NCI-H128 (cell line): ENCODE data around the gene CCDC47.
A peak's percentile ranks its signal among the peaks of the same experiment; 100 is the strongest.
"Not testable (repeated sequence)": the region's sequence is repeated elsewhere in the genome, so short reads cannot be mapped to it uniquely, and the experiment has no call there.

Experiments used
- DNase-seq: peaks from one replicate; lab custom pipeline; 2025; ENCODE audit not compliant: unreplicated experiment; lab: John Stamatoyannopoulos, UW

CCDC47 gene

GRCh38 chr17:63773272-63774140, at the start of gene CCDC47:
TSS of gene CCDC47 (minus strand) at chr17:63773597. CDS start at chr17:63766175, 7,422 bp downstream.
- DNase-seq, result peak; percentile 92

- no peak for DNase-seq
Measured at GRCh38 chr17:63822537-63822936, 49.1 kb upstream of the CCDC47 start.

GRCh38 chr17:63821804-63822203, 48.4 kb upstream of the CCDC47 start:
- no peak for DNase-seq

- DNase-seq, result no peak
Measured at GRCh38 chr17:63820963-63821561, 47.7 kb upstream of the CCDC47 start.

- DNase-seq, result no peak
Measured at GRCh38 chr17:63819585-63820537, 46.5 kb upstream of the CCDC47 start.

GRCh38 chr17:63819131-63819530, 45.7 kb upstream of the CCDC47 start:
- no peak for DNase-seq

- no peak for DNase-seq
Measured at GRCh38 chr17:63817736-63818385, 44.5 kb upstream of the CCDC47 start.

- DNase-seq, result no peak
Measured at GRCh38 chr17:63816669-63817068, 43.3 kb upstream of the CCDC47 start.

- no peak for DNase-seq
Measured at GRCh38 chr17:63816123-63816522, 42.7 kb upstream of the CCDC47 start.

- DNase-seq, result no peak
Measured at GRCh38 chr17:63809970-63810369, 36.6 kb upstream of the CCDC47 start.

- DNase-seq, result no peak
Measured at GRCh38 chr17:63805591-63805990, 32.2 kb upstream of the CCDC47 start.

- DNase-seq, result no peak
Measured at GRCh38 chr17:63804328-63804727, 30.9 kb upstream of the CCDC47 start.

GRCh38 chr17:63800783-63801182, 27.4 kb upstream of the CCDC47 start:
- DNase-seq, result no peak

GRCh38 chr17:63798572-63799106, 25.2 kb upstream of the CCDC47 start:
- DNase-seq, result no peak

GRCh38 chr17:63796375-63796774, 23.0 kb upstream of the CCDC47 start:
- not testable (repeated sequence) for DNase-seq

- DNase-seq, result no peak
Measured at GRCh38 chr17:63792055-63792729, 18.8 kb upstream of the CCDC47 start.

- no peak for DNase-seq
Measured at GRCh38 chr17:63790057-63790456, 16.7 kb upstream of the CCDC47 start.

GRCh38 chr17:63786971-63787711, 13.7 kb upstream of the CCDC47 start:
- no peak for DNase-seq

- no peak for DNase-seq
Measured at GRCh38 chr17:63786117-63786516, 12.7 kb upstream of the CCDC47 start.
